Measurements from ENCODE around the gene CROCC.

CROCC gene

DNA sequence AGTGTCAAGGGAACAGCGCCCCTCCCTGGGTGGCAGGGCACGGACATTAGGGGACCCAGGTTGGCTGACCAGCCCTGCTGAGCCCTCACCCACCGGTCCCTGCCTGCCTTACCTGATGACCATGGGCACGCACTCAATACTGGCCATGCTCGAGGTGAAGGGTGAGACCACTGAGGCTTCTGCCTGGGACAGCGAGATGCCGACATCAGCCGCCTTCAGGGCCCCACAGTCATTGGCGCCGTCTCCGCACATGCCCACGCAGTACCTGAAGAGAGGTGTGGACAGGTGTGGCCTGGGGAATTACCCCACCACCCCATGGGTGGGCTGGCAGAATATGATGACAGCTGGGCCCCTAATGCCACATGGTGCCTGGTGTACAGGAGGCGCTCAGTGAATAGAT is 66.5 kb downstream of the CROCC start:
- no peak for DNase-seq

DNA sequence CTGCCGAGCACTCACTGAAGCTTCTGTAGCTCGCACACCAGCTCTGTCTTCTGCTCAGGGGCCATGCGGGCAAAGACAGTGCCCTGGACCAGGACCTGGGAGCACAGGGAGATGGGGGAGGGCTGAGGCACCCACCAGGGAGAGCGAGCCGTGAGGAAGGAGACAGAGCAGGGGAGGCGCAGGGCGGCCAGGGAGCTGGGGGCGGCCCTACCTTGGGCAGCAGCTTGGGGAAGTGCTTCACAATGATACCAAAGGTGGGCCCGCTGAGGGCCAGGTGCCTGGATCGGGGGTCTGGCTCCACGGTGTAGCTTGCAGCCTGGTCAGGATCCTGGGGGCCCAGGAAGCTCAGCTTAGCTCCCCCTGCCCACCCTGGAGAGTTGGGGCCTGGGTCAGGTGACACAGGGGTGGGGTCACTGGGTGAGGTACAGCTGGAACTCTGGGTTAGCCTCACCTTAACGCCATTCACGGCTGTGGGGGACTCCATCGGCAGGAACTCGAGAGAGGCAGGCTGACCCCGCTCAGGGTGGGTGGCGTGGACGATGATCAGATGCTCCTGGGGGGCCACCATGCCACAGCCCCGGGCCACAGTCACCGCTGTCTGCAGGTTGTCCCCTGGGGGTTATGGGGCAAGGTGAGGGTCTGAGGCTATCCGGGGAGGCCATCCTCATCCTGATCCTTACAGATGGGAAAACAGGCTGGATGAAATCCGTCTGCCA is 68.1 kb downstream of the CROCC start:
- DNase-seq: no peak

DNA sequence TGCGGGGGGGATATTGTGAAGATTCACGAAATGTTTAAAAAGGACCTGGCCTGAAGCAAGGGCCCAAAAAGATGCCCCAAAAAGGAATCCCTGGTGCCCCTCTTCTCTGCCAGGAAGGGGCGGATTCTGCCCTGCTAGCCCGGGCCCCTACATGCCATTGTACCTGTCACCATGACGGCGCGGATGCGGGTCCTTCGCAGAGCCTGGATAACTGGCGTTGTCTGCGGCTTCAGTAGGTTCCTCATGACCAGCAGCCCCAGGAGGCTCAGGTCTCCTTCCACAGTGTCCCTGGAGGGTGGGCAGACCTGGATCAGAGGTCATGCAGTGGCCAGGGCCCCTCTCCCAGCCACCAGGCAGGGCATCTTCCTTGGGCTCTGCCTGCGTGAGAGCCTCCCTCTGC is 69.8 kb downstream of the CROCC start:
- DNase-seq: no peak

DNA sequence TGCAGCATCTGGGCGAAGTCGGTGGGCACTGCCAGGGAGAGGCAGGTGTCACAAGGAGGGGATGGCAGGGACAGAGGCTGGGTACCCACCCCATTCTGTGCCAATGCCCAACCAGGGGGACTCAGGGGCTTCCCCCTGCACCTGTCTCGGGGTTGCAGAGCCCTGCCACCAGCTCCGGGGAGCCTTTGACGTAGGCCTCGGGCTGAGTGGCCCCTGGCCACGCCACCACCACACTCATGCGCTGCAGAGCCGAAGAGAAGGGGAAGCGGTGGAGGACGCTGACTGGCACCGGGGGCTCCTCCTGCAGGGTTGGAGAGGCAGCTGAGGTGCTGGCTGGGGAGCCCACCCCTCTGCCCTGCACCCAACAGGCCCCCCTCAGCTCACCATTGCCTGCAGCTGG is 70.4 kb downstream of the CROCC start:
- DNase-seq: no peak

DNA sequence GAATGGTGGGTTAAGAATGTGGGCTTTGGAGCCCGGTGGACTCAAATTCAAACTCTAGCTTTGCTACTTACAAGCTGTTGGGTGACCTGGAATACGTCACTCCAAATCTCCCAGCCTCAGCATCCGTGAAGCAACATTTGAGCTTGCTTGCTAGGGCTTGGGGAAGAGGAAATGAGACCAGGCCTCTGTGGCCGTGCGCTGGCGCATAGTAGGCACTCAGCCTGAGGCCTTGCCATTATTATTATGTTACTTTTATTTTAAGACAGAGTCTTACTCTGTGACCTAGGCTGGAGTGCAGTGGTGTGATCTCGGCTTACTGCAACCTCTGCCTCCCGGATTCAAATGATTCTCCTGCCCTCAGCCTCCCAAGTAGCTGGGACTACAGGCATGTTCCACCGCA is 70.9 kb downstream of the CROCC start:
- DNase-seq: no peak

DNA sequence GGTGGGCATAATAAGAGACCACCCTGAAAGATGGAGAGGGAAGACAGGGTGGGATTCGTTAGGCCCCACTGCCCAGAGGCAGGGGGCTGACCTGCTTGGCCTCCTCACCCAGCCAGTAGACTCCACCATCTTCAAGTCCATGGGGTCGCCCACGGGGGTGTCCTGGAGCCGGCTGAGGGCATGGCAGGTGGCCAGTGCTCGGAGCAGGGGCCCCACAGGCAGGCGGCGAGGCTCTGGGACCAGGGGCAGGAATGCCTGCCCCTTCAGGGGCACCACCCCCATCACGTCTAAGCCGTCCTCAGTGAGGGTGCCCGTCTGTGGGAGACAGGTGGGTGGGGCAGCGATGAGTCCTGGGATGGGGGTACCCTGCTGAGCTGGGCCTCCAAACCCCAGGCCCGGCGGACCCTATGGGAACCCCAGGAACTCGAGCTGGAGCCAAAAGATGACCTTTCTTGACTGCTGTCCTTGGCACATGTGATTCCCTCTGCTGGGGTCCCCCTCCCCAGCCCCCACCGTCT is 71.8 kb downstream of the CROCC start:
- no peak for DNase-seq

DNA sequence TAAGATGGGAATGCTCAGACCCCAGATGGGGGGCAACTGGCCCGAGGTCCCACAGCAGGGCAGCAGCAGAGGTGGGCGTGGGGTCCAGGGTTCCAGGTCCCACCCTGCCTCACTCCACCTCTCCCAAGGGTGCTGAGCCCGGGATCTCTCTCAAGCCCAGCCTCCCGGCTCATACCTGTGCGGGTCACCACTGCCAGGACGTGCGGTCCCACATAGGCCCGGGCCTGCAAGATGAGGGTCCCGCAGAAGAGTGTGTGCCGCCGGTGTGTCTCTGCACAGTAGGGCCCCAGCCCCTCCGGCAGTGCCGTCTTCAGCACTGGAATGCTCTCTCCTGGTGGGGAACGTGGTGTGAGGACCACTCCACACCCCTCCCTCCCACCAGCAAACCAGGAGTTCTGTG is 75.1 kb downstream of the CROCC start:
- DNase-seq: no peak

DNA sequence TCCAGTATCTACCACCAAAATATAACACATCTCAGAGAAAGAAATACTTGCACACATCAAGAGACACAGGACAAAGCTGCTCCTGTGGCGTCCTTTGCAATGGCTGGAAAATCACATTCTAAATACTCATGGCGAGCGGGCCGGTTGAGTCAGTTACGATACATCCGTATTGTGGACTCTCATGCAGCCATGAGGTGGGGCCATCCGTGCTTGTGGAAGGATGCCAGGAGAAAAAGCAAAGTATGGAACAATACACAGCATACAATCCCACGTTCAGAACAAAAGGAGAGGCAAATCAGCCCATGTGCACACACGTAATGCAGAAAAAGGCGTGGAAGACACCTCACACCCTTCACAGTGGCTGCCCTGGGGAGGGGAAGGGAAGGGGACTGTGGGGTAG is 76.9 kb downstream of the CROCC start:
- DNase-seq: no peak

DNA sequence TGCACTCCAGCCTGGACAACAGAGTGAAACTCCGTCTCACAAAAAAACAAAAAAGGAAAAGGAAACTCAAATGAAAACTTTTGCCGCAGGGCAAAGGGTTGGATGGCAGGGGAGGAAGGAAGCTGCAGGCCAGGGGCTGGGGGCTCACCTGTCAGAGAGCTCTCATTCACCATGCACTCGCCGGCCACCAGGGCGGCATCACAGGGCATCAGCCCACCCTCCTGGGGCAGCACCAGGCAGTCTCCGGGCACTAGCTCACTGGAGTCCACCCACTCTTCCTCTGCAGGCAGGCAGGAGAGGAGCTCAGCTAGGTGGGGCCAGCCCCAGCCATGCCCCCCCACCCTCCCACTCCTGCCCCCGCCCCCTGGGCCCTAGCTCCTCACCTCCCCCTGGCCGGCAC is 78.1 kb downstream of the CROCC start:
- no peak for DNase-seq

DNA sequence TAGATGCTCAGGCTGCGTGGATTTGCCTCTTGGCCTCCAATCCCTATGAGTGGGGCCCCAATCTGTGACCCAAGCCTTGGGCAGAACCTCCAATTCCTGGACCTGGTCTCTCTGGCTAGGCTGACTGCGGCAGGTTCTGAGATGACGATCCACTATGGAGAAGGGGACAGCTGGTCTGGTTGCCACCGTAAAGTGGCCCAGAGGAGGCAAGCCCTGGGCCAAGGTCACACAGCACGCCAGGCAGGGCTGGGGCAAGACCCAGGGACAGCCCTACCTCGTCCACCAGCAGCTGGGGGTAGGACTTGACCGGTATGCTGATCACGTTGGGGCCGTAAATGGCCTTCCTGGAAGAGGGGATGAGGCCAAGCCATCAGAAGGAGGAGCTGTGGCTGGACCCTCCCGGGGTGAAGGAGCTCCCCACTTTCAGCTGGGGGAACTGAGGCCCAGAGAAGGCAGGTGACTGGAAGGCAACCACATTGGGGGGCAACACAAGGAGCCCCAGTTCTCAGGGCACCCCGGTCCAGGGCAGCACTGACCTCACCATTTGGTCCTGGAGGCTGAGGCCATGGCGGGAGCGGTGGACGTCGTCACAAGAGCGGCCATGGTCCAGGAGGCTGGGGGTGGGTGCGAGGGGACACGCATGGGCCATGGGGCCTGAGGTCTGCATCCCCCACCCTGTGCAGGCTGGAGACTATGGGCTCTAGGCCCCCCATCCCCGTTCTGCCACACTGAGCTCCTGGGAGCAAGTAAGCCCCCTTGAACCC is 80.2 kb downstream of the CROCC start:
- no peak for DNase-seq

DNA sequence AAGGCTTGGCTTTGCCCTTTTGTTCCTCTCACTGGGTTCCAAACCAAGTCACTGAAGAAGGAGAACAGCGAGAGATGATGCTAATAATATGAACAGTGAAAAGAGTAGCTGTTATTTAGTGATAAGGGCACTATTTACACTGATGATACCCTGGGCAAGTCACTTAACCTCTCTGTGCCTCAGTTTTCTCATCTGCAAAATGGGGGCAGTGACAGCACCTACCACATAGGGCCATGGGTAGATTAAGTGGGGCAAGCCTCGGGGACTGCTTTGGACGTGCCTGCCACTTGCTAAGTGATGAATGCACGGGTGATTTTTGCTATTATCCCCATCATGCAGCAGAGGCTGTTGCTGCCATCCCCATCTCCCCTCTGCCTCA is 80.8 kb downstream of the CROCC start:
- no peak for DNase-seq

DNA sequence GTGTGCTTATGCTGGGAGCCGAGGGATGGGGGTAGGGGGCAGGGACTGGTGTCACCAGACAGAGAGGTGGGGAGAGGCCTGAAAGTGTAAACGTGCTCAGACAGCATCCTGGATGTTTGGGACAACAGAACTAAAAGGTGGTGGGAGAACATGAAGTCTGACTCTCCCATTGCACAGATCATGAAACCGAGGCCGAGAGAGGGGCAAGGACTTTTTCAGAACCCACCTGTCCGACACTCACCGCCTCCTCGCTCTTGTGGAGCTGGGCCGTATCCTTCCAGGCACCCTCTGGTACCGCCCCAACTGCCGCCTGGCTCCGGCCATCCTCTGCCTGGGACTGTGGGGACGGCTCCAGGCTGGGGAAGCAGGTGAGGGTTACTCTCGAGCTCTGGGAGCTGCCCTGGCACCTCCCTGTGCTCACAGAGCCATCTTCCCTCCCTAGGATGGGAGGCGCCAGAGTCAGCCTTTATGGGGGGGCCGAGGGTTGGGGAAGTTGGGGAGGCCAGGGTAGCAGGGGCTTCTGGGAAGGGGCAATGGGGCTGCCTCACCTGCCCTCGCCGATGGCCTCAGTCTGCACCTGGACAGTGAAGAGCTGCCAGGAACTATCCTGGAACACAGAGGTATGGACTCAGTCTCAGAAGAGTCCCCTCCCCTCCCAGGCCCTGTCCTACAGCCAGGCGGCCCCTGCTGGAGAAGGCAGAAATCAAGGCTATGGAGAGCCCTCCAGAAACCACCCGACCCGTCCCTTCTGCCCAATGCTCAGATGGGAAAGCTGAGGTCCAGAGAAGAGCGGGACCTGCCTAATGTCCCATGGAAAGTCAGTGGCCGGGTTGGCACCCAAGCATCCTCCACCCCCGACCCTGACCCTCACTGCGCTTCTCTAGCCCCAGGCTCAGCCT is 83.0 kb downstream of the CROCC start:
- DNase-seq: no peak

DNA sequence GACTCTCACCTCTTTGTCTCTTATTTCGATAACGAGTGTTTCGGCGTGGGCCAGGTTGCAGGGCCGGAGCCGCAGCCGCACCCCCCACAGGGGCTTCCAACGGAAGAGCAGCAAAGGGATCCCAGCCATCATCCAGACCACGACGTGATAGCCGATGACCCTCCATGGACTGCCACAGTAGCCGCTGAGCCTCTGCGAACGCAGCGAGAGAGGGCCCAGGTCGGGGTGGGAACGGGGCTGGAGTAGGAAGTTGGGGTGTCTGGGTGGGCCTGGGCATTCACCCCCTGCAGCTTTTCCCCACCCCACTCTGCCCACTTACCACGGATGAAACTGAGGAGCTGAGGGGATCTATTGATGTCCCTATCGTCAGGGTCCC is 83.6 kb downstream of the CROCC start:
- DNase-seq: no peak

DNA sequence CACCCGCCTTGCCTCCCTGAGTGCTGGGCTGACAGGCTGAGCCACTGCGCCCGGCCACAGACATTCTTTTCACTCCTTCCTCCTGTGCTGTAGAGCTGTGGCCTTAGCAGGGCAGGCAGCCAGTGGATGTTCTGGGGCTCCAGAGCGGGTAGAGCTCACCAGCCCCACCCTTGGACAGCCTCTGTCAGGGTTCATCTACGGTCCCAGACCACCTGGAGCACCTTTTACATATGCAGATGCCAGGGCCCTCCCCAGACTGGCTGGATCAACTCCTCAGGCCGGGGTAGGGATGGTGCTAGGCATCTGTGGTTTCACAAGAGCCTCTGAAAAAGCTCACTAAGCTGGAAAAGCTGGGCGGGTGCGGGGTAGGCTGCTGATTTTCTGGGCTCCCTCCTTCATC is 85.4 kb downstream of the CROCC start:
- no peak for DNase-seq

DNA sequence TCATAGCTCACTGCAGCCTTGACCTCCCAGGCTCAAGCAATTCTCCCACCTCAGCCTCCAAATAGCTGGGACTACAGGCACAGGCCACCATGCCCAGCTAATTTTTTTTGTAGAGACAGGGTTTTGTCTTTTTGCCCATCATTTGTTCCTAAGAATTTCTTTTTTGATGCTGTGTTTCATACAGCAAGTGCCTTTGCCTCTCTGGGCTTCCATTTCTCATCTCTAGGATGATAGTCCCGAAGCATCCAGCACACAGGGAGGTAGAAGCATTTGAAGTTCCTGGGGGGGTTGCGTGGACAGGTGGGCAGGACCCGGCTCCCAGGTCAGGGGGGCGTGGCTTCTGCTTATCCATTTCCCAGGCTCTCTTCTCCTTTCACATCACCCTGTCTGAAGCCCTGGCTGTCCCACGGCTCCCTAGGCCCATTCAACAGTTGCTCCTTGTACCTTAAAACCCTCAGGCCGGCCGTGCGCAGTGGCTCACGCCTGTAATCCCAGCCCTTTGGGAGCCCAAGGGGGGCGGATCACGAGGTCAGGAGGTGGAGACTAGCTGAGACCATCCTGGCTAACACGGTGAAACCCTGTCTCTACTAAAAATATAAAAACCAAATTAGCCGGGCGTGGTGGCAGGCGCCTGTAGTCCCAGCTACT is 86.6 kb downstream of the CROCC start:
- no peak for DNase-seq

DNA sequence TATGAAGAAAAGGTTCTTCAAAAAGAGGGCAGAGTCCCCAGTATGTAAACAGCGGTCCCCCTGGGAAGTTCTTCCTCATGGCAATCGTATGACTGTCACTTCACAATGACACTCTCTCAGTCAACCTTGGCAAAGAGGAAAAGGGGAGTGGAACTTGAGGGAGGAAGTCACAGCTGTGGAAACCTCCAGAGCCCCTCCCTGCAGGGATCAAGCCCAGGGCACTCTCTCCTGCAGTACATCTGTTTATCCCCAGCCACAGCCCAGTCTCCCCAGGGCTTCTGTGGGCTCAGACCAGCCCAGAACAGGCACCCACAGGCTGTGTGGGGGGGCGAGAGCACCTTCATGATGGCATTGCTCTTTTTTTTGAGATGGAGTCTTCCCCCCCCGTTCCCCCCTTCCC is 88.0 kb downstream of the CROCC start:
- peak; percentile 76 to 83 for DNase-seq

DNA sequence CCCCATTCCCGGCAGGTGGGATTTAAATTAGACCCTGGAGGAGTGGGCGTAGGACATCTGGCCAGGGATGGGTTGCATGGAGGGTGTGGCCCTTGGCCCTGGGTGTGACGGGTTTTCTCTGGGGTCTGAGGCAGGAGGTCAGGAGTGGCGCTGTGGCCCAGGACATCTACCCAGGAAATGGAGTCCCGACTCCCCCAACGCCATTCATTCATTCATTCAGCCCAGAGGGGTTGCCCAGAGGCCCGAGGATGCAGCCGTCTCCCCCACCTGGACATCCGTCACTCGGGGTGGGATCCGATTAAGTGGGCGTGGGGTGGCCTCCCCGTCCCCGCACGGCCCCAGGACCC is 89.3 kb downstream of the CROCC start:
- DNase-seq: no peak

DNA sequence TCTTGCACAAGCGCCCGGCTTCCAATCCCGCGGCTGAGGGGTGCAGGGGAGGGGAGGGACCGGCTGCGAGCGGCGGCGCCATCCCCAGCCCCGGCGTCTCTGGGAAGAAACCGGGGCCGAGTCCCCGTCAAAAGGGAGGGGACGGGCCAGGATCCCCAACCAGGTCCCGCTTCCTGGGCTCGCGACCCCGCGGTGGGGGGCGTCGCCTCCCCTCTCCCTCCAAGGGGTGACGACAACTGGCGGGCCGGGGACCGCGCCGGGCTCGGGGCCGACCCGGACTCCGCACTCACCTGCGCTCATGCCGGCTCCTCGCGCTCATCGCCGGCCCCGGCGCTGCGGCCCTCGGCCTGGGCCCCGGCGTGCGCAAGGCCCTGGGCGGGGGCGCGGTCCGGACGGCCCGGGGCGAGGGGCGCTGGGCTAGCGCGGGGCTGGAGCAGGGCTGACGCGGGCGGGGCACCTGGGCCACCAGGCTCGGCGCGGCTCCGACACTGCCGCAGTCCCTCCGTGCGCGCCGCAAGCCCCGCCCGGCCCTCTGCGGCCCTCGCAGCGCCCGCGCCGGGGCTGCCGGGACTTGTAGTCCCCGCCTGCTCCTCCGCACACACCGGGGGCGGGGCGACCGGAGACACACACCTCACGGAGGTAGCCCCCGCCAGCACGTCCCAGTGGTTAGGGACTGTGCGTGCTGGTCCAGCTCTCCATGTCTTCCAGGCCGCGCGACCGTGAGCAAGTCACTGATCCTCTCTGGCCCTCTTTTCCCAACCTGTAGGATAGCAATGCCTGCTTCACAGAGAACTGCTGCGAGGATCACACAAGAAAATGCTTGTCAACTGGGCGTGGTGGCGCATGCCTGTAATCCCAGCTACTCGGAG is 89.9 kb downstream of the CROCC start, which contains the start of gene ATP13A2:
Gene ATP13A2 (minus strand): TSS at position 490 of the 869 bp plus-strand sequence. CDS start 190 bp downstream, at position 300.
- DNase-seq: peak; percentile 51 to 62

DNA sequence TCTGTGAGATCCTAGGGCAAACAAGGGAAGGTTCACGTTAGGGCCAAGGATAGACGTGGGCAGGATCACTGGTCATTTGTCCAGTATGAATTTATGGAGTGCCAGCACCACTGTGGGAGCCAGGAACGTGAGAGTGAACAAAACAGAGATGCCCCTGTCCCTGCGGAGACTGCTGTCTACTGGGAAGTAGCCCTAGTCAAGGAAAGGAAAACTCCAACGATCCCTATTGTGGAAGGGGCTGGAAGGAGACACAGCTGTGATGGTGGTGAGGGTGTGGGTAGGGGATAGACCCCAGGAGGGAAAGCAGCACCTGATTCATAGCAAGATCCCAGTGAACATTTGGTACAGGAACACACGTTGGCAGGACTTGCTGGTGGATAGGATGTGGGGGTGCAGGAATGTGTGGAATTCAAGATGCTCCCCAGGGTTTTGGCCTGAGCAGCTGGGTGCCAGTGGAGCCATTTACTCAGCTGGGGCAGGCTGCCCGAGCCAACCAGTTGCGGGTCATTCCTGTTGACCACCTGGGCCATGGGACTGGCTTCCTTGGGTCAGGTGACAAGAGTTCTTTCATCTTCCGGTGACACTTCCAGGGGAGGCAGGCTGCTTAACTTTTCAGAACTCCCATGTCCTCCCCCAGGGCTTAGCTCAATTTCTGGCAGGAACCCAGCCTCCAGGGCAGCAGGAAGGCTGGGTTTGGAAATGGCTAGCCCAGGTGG is 91.2 kb downstream of the CROCC start:
- DNase-seq: no peak

DNA sequence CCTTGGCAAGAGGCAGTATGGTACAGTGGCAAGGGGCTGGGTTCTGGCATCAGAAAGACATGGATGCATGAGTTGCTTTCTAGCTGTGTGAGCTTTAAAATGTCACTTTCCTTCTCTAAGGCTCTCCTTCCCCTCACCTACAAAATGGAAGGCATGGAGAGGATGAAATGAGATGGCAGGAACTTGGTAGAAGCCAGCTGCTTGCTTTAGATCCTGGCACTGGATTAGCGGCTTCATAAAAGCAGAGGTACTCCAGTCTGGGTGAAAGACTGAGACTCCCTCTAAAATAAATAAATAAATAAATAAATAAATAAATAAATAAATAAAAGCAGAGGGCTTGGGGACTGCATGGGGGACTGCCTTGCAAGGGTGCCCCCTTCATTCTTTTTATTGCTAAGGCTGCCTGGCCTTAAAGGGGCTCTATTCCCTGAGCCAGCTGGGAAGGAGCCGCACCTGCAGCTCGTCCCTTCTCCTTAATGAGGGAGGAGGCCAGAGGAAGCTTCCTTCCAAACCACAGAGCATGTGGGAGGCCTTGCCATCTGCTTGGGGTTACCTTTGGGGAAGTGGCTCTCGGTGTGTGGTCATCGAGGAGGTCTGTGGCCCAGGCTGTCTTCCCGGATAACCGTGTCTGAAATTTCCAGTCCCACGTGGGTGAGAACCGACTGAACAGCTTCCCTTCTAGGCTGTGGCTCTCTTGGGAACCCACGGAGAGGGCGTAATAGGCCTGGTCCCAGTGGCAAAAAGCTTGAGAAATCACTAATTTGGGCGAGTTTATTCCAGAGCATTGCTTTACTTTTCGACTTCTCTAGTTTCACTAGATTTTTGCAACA is 92.0 kb downstream of the CROCC start:
- DNase-seq: peak; percentile 77 to 81

Data from Kasumi-1 (cell line).